Aortic smooth muscle cell (primary cell): Measurements from ENCODE around the gene ACE. TPM values are rescaled to one million over a fixed set of nuclear protein-coding genes. Genes with fewer than 3 reads are reported as not detected.

Experiments used
- total RNA-seq: library from RNA; depleted of rRNA; stranded (reverse); fragments of >200 nt; gene quantifications from 2 replicates; pipeline ENCODE4 v1.2.3, GENCODE V29; 2014

ACE gene
- 0.93 and 4.4 TPM in 2 replicates for total RNA-seq

DNA sequence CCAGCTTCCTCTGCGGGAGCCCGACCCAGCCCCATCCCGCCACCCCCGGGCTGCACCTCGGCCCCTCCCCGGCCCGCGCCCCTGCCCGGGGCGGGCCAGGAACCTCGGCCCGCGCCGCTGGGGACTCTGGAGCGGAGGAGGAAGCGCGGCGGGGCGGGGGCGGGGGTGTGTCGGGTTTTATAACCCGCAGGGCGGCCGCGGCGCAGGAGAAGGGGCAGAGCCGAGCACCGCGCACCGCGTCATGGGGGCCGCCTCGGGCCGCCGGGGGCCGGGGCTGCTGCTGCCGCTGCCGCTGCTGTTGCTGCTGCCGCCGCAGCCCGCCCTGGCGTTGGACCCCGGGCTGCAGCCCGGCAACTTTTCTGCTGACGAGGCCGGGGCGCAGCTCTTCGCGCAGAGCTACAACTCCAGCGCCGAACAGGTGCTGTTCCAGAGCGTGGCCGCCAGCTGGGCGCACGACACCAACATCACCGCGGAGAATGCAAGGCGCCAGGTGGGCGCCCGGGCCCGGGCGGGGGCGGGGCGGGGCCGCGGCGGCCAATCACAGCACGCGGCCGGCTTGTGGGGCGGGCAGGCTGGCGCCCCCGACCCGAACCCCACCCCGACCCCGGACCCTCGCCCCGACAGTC is at the start of gene ACE:
TSS of gene ACE (plus strand) at position 208 of the 626 bp plus-strand sequence. CDS start at position 242, 34 bp downstream.

DNA sequence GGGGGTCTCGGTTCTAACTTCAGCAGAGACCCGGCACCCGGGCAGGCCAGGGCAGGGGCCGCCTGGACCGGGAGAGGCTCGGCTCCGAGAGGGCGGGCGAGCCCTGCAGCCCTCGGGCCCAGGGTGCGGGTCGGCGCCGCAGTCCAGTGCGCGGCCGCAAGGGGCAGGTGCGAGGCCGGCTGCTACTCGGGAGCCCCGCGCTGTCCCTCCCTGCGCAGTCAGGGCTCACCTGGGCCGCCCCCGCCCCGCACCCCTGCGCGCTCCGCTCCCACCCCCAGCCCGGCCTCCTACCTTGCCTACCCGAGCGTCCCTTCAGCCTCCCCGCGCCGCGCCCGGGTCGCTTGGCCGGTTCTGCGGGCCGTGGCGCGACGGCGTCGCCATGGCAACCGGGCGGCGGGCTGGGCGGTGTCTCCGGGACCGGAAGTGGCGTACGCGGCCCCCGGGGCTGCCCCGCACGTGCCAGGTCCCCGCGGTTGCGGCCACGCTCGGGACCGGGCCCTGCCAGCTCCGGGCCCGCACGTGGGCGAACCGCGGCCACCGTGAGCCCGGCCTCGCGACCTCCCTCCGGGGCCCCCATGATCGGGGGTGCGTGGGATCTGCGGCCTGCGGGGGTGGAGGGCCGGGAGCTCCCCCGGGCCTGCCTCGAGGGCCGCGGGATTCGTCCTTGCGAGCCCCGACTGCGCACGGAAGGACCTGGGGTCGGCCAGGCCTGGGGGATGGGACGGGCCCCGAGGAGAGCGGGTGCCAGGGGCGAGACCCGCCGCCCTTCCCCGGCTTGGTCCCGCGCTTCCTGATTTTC is 30.7 kb upstream of the ACE start, which contains the start of gene CYB561:
TSS of gene CYB561 (minus strand) at position 353 of the 799 bp plus-strand sequence. CDS start 8,759 bp downstream, outside the sequence.

DNA sequence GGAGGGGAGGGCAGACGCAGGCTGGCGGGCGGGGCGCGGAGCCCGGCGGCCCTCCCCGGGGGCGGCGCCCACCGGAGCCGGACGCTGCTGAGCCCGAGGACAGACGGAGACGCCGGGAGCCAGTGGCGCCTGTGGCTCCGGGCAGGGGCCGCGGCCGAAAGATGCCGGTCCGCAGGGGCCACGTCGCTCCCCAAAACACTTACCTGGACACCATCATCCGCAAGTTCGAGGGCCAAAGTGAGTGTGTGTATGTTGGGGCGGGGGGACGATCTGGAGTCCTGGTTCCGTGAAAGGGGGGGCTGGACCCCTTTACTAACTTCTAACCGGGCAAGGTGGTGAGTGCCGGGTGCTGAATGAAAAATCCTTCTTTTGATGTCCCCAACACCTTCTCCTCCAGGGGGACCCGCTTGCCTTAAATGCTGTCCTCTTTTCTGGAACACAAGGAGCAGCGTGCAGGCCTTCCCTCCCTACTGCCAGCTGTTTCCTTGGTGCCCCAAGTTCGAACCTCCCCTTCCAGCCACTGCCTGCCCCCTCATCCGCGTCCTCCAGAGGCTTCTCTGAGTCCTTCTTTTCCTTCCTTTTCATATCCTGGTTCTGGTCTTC is 46.5 kb downstream of the ACE start, which contains the start of gene KCNH6:
TSS of gene KCNH6 (plus strand) at position 106 of the 603 bp plus-strand sequence. CDS start at position 162, 56 bp downstream.

Other genes with a start within 250 kb of the ACE start
- gene CYB561, start 30.8 kb upstream of the ACE start, total RNA-seq, result 17.7 and 30.9 TPM in 2 replicates
- not detected in 2 replicates for gene KCNH6, start 46.3 kb downstream of the ACE start, total RNA-seq
- 12.6 and 13.4 TPM in 2 replicates for gene DCAF7, start 73.4 kb downstream of the ACE start, total RNA-seq
- gene TACO1, start 123.8 kb downstream of the ACE start, total RNA-seq, result 15.7 and 15.9 TPM in 2 replicates
- gene MAP3K3, start 145.4 kb downstream of the ACE start, total RNA-seq, result 43.2 and 44.0 TPM in 2 replicates
- 3.3 and 5.8 TPM in 2 replicates for gene LIMD2, start 223.1 kb downstream of the ACE start, total RNA-seq